ENCODE data around the gene DLGAP1. TPM values are rescaled to one million over a fixed set of nuclear protein-coding genes. Genes with fewer than 3 reads are reported as not detected.

DLGAP1 gene
- total and polyA plus RNA-seq, 2 of the 13 experiments (the other 11 are each of a cell fraction or from before 2014, with no cell fraction given), result 0.01 TPM; not detected in 1

- TF ChIP-seq ZNF850 (CRISPR knock-in tag; conservative IDR thresholded peaks at IDR 0.05), result no peak
- TF ChIP-seq ZNF83 (CRISPR knock-in tag; IDR thresholded peaks at IDR 0.05; ENCODE audit: borderline replicate concordance), result no peak
- TF ChIP-seq ZNF335 (CRISPR knock-in tag; IDR thresholded peaks at IDR 0.05), result no peak; the same call in 1 of the 2 replicates
- no peak for TF ChIP-seq ADNP (CRISPR knock-in tag; IDR thresholded peaks at IDR 0.05)
- TF ChIP-seq EZH2 (conservative IDR thresholded peaks at IDR 0.05; ENCODE audit: low read depth, low read length), result no peak
- no peak for TF ChIP-seq ARID2 (CRISPR knock-in tag; IDR thresholded peaks at IDR 0.05; ENCODE audit: borderline replicate concordance)
- peak; percentile 42; the same call in 1 of the 2 replicates for TF ChIP-seq ELF3 (CRISPR knock-in tag; IDR thresholded peaks at IDR 0.05)
- TF ChIP-seq, protein P1, sequence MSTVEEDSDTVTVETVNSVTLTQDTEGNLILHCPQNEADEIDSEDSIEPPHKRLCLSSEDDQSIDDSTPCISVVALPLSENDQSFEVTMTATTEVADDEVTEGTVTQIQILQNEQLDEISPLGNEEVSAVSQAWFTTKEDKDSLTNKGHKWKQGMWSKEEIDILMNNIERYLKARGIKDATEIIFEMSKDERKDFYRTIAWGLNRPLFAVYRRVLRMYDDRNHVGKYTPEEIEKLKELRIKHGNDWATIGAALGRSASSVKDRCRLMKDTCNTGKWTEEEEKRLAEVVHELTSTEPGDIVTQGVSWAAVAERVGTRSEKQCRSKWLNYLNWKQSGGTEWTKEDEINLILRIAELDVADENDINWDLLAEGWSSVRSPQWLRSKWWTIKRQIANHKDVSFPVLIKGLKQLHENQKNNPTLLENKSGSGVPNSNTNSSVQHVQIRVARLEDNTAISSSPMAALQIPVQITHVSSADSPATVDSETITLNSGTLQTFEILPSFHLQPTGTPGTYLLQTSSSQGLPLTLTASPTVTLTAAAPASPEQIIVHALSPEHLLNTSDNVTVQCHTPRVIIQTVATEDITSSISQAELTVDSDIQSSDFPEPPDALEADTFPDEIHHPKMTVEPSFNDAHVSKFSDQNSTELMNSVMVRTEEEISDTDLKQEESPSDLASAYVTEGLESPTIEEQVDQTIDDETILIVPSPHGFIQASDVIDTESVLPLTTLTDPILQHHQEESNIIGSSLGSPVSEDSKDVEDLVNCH (CRISPR knock-in tag; IDR thresholded peaks at IDR 0.05), result no peak
- no peak for TF ChIP-seq RBM22 (optimal IDR thresholded peaks at IDR 0.05; ENCODE audit: low read length)
Measured at GRCh38 chr18:3593904-3594759, 861.0 kb downstream of the DLGAP1 start (continued).

Measured in HepG2 (cell line).